ENCODE measurements around the gene AIP.

Gene AIP

GRCh38 chr11:67482827-67483798 lies at the start of gene AIP:
Gene AIP, plus strand, starts transcription at chr11:67483026. Its CDS starts 133 bp downstream, at chr11:67483159.
- peak; percentile 96 for DNase-seq

- DNase-seq, result no peak
Measured at GRCh38 chr11:67433536-67434394, 49.1 kb upstream of the AIP start.

GRCh38 chr11:67434395-67434881 lies 48.4 kb upstream of the AIP start:
- DNase-seq, result no peak

DNA sequence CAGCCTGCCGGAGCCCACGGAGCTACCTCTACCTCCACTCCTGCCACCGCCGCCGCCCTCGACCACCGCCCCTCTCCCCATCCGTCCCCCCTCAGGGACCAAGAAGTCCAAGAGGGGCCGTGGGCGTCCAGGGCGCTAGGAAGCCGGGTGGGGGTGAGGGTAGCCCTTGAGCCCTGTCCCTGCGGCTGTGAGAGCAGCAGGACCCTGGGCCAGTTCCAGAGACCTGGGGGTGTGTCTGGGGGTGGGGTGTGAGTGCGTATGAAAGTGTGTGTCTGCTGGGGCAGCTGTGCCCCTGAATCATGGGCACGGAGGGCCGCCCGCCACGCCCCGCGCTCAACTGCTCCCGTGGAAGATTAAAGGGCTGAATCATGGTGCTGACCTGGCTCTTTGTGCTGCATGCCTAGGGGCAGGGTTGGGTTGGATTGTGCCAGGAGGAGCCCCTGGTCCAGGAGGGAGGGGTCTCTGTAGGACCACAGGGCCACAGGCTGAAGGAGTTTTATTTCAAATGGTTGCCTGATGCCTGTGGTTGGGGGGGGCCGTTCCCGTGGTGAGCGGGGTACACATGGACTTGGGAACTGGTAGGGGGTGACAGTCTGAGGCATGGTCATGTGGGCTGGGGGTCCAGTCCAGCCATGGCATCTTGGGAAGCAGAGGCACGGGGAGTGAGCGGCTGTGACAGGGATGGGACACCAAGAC lies 47.6 kb upstream of the AIP start:
- DNase-seq, result no peak

GRCh38 chr11:67435727-67436458 lies 46.9 kb upstream of the AIP start:
- DNase-seq, result no peak

DNA sequence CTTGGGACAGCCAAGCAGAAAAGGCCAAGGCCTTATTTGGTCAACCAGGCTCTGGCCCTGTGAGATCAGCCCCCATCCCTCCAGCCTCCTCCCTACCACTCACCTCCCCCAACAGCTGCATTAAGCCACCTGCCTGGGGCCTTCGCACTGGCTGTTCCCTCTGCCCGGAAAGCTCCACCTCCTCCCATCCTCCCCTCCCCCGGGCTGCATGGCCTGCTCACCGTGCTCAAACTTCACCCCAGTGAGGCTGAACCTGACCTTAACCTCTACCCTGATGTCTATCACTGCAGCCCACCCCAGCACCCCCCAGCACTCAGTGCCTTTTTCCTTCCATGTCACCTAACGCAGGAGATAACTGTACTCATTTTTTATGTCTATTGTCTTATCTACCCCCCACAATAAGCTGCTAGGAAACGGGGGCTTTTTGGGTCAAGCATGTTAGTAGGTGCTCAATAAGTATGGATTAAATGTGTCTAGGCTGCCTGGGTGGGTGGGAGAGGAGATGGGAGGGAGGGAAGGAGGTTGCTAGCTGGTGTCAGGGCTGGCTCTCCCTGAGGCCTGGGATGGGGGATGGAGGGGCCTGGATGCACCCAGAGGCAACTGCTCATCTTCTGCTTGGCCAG lies 46.3 kb upstream of the AIP start:
- DNase-seq, result no peak

DNA sequence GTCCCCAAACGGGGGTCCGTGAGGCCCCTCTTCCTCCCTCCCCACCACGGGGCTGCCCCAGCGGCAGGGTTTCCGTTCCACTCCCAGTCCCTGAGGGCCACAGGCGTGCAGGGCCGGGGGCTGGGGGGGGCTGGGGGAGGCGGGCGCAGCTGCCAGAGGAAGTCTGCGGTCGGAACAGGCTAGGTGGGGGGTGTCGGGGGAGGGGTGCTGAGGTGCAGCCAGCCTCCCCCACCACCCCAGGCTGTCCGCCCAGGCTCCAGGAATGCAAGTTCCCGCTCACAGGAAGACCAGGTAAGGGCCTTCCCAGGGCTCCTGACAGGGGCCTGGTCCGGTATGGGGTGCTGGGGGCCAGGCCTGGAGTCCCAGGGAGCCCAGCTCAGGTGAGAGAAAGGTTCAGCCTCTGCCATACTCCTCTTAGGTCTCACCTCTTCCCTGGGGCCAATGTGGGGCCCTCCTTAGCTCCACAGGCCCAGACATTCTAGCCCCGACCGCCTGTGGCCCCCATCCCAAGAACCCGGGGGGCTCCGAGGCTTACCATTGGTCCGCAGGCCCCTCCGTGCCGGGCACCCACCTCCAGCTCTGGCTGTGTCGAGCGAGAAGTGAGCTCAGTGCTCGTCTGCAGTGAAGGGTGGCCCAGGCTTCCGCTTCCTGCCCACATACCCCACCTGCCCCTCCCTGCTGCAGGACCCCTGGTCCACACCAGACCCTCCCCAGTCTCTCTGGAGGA lies 45.6 kb upstream of the AIP start, which contains the start of gene PTPRCAP:
Gene PTPRCAP (minus strand): TSS at position 601 of the 727 bp plus-strand sequence. CDS start 63 bp downstream, at position 538.
- DNase-seq, result no peak

DNA sequence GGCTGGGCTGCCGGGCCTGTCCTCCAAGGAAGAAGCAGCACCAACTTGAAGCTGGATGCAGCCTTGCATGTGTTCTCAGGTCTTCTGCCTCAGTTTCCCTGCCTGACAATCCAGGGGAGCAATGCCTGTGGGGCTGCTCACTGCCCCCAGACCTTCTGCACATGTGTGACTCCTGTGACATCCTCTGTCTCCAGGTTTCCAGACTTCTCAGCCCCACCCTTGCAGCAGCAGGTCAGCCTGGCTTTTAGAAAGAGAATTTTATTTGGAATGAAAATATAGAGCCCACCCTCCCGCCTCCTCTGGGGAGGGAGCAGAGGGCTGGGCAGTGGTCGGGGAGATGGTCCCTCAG lies 45.0 kb upstream of the AIP start:
- DNase-seq, result no peak

DNA sequence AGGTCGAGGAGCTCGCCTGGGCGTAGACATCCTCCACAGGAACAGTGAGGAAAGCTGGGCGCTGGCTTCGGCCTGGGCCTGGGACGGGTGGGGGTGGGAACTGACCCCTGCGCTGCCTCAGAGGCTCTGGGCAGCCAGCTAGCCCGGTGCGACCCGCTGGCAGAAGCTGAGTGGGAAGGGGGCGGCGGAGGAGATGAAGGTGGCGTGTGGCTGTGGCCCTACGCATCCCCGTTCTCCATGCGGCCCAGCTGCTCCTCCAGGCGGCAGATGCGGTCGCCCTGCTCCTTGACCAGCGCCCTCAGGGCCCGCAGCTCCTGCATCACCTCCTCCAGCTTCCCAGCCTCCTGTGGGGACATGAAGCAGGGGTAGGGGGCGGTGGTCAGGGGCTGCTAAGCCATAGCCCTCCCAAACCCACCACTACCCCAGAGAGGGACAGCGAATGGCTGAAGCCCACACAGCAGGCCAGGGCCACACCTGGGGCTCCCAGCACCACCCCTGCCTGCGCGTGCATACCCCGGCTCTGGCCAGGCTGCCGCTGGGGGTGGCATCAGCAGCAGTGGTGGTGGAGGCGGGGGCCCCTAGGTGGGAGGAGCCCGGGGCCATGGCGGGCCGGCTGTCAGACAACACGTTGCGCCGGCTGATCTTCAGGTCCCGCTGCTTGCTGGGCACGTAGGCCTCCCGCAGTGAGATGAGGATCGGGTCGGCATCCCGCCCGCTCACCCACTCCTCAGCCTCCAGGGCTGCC lies 44.5 kb upstream of the AIP start:
- DNase-seq, result no peak

DNA sequence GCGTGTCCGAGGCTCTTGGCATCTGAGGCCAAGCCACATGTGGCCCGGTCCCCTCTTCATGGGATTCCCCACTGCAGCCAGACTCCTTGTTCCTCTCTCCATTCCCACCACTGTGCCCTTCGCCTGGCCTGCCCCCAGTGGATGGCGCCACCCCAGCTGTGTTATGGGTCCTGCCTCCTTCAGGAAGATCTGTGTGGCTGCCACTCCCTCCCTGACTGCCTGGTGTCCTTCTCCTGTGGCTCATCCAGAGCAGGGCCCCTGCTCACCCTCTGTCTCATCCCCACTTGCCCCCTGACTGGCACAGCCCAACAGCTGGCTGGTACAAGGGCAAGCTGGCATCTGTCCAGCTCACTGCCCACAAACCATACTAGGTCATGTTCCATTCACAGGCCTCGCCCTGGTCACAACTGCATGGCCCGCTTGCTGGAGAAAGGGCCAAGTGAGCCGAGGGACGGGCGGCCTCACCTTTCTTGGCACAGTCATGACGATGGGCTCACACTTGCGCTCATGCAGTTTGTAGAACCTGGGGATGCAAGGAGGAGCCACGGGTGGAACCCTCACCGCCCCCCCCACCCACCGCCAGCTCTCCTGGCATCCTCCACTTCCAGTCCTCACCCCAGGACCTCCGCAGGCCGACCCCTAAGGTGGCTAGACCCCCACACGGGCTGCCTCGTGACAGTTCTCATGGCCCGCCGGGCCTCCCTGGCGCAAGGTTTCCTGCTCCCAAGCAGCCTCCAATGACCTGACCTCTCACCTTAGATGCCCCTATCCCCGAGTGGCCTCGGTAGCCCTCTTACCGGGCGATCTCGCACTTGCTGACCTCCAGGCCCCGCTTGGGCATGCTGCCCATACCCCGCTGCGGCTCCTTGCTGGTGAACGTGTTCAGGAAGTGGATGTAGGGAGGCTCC lies 43.3 kb upstream of the AIP start:
- no peak for DNase-seq

DNA sequence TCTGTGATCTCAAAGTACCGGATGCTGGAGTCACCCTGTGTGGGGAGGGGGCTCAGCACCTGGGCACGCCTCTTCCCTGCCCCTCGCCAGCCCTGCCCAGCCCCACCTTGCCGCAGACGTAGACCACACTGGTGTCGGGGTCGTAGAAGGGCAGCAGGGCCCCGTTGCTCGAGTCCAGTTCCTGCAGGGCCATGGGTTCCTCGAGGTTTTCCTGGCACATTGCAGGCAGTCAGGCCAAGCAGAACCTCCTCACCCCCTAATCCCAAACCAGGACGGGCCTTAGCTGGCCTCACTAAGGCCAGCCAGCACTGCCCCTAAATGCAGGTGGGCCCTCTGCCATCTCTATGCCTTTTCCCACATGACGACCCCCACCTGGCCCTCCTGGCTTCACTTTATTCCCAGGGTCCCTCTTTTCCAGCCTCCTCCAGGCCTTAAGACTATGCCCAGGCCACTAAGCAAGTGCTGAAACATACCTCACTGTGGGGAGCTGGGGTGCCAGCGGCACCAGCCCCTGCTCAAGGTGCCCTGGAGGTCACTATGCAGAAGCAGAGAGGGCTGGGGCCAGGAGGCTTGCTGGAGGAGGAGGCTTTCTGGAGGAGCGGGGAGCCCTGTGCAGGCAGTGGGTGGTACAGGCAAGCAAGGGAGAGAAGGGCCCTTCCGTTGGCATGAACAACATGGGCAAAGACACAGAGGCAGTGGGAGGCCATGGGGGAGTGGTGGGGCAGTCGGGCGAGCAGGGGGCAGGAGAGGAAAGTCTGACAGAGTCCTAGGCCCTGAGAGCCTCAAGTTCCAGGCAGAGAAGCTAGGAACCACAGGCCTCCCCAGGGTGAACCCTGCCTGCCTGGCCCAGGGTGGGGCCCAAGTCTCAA lies 42.4 kb upstream of the AIP start:
- DNase-seq, result no peak

- DNase-seq, result no peak
Measured at GRCh38 chr11:67441098-67441563, 41.7 kb upstream of the AIP start.

DNA sequence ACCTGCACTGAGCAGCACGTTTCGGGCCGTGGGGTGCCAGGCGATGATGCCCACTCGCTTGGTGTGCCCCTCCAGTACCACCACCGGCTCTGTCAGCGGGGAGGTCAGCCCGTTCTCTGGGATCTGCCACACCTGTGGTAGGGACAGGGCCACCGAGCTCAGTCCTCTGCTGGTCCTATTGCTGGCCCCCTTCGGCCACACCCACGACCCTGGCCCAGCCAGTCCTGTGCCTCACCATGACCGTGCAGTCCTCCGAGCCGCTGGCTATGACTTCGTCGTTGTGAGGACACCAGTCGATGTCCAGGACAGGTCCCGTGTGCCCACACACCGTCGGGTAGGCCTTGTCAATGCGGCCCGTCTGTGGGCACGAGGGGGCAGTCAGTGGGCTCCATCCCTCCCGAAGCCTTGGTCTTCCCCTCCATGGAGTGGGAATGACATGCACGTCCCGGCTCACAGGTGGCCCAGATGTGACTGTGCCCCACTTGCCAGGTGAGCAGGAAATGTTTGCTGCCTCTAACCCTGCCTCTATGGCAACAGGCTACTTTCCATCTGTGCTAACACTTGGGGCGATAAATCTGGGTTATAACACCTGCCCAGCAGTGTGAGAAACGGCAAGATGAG lies 41.0 kb upstream of the AIP start:
- no peak for DNase-seq

- no peak for DNase-seq
Measured at GRCh38 chr11:67442504-67443404, 40.1 kb upstream of the AIP start.

GRCh38 chr11:67445515-67445914 lies 37.3 kb upstream of the AIP start:
- no peak for DNase-seq

- DNase-seq, result no peak
Measured at GRCh38 chr11:67448220-67448609, 34.6 kb upstream of the AIP start.

All from right forelimb (tissue), 1 donor.